ENCODE measurements around the gene TAF5.
"Not testable (repeated sequence)": the region's sequence is repeated elsewhere in the genome, so short reads cannot be mapped to it uniquely, and the experiment has no call there.

Gene TAF5

DNA sequence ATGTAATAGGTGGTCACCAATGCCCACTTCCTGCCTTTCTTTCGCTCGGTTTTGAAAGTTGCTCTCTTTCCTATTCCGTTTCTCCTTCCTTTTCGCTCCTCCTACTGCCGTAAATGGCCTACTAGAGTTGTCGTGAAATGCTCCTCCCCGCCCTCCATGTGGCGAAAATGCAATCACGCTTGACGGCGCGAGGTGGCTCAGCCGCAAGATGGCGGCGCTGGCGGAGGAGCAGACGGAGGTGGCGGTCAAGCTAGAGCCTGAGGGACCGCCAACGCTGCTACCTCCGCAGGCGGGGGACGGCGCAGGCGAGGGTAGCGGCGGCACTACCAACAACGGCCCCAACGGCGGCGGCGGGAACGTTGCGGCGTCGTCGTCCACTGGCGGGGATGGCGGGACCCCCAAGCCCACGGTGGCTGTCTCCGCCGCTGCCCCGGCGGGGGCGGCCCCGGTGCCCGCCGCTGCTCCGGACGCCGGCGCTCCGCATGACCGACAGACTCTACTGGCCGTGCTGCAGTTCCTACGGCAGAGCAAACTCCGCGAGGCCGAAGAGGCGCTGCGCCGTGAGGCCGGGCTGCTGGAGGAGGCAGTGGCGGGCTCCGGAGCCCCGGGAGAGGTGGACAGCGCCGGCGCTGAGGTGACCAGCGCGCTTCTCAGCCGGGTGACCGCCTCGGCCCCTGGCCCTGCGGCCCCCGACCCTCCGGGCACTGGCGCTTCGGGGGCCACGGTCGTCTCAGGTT, at the start of gene TAF5:
Gene TAF5, plus strand, starts transcription at position 195 of the 737 bp plus-strand sequence. Its CDS starts 14 bp downstream, at position 209.
- DNase-seq: peak; percentile 82

- DNase-seq: no peak
Observed at GRCh38 chr10:103327906-103328305, 39.9 kb upstream of the TAF5 start.

GRCh38 chr10:103333934-103334520, 33.7 kb upstream of the TAF5 start:
- no peak for DNase-seq

DNA sequence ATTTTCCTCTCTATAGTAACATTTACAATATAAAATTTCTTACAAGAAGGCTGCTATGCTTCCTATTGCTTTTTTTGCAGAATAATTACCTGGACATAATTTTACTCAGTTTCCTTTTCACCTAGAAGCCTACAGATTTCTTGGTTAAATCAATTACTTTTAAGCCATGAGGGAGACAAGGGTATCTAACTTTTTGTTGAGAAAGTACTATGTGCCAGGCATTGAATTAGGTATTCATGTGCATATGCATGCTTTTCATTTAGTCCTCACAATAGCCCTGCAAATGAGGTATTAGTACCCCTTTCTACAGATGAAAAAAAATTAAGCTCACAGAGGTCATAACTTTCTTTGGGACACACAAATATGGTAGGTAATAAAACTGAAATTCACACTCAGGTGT, 33.2 kb upstream of the TAF5 start:
- DNase-seq: no peak

DNA sequence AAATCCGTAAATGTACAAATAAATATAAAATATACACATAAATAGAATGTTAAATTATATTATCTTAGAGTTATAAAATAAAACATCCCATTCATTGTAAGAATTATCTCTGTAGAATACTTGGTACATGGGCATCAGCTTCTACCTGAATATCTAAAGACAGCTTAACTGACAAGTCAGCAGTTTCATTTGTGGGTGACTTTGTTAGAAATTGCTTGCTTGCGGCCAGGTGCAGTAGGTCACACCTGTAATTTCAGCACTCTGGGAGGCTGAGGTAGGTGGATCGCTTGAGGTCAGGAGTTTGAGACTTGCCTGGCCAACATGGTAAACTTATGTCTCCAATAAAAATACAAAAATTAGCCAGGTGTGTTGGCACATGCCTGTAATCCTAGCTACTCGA, 31.4 kb upstream of the TAF5 start:
- DNase-seq: no peak

- DNase-seq: no peak
Observed at GRCh38 chr10:103350175-103350516, 17.6 kb upstream of the TAF5 start.

DNA sequence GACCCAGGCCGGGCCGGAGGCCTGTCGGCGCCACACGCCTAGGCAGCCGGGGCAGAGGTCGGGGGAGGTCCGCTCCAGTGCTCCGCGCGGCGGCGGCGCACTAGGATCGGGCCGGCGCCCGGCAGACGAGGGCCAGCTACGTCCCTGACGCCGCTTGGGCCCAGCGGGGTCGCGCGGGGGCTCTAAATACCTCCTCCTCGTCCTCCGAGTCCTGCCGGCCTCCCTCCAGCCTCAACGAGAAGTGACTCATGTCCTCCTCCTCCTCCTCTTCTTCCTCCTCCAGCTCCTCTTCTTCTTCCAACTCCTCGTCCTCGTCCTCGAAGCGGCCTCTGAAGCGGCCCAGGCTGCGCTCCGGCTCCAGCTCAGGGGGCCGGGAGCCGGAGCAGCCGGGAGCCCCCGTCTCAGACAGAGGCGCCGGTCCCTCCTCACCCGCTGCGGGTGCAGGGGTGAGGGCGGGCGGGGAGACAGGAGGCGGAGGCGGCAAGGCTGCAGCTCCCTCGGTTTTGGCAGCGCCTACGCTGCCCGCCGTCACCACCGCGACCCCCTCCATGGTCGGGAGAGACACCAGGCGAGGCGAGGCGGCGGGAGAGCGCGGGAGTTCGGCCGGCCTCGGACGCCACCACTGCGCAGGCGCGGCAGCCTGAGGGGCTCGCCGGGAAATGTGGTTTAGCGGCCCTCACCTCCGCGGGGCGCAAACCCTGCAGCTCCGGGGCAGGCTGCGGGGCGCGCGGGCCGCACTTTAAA, 17.1 kb upstream of the TAF5 start, which contains the start of gene PCGF6:
Gene PCGF6, minus strand, starts transcription at position 624 of the 744 bp plus-strand sequence. Its CDS starts 74 bp downstream, at position 550.
- DNase-seq: peak; percentile 72

DNA sequence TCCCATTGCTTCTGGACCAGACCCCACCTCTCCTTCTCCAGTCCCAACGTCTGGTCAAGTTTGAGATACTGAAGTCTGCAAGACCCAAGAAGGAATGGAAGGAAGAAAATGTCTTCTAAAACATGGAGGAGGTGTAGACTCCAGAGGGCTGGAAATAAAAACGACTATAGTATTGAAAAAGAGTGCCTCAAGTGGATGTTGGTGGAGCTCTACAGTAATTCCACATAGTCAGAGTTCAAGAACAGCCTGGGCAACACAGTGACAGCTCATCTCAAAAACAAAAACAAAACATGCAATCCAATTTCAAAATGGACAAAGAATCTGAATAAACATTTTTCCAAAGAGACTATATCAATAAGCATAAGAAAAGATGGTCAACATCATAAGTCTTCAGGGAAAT, 14.5 kb upstream of the TAF5 start:
- DNase-seq: no peak

GRCh38 chr10:103354567-103354966, 13.2 kb upstream of the TAF5 start:
- DNase-seq: not testable (repeated sequence)

DNA sequence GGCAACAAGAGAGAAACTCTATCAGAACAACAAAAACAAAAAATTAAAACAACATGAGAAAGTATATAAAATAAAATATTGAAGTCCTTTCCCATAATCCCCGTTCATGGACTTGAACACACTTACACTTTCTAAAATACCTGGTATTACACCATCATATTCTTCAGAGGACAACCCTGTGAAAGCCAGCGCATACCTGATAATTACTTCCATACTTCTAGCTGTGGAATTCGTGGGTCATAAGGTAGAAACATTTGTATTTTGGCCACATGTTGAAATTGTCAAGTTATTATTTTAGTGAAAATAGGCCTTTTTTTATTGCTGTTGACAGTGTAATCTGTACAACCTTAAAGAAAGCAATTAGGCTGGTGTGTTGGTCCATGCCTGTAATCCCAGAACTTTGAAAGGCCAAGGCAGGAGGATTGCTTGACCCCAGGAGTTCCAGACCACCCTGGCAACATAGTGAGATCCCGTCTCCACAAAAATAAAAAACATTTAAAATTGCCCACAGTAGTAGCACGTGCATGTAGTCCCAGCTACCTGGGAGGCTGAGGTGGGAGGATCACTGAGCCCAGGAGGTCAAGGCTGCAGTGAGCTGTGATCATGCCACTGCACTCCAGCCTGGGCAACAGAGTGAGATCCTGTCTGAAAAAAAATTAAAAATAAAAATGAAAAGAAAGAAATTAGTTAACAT, 11.7 kb upstream of the TAF5 start:
- no peak for DNase-seq

GRCh38 chr10:103359493-103359892, 8.3 kb upstream of the TAF5 start:
- not testable (repeated sequence) for DNase-seq

DNA sequence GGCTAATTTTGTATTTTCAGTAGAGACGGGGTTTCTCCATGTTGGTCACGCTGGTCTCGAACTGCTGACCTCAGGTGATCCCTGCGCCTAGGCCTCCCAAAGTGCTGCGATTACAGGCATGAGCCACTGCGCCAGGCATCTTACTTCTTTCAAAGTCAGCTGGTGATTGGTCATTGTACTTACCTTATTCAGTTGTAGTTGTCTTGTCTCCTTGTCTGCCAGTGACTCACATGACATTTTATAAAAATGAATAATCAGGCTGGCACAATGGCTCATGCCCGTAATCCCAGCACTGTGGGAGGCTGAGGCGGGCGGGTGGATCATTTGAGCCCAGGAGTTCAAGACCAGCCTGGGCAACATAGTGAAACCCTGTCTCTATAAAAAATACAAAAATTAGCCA, 7.0 kb upstream of the TAF5 start:
- DNase-seq: not testable (repeated sequence)

DNA sequence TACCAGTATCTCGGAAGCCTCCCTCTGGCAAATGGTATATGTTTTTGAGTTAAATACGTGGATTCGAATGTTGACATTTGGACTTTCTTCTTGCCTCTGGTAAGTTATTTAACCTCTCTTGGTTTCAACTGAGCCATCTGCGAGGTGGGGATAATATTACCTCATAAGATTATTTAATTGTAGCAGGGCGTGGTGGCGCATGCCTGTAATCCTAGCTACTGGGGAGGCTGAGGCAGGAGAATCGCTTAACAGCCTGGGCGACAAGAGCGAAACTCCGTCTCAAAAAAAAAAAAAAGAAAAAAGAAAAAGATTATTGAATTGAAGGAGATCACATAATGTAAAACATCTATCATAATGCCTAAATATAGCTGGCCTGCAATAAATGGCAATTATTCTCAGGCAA, 396 bp upstream of the TAF5 start:
- no peak for DNase-seq

DNA sequence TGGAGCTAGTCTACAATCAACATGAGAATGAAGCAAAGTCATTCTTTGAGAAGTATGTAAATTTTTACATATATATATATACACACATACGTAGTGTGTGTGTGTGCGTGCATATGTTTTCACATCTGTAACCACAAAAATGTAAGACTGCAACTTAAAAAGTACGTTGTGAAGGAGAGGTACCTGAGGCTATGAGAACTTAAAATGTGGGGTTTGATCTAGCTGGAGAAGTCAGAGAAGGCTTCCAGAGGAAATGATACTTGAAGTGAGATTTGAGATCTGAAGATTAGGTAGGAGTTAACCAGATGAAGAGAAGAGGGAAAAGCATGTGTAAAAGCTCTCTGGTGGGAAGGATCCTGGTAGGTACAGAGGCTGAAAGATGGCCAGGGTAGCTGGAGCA, 5.8 kb downstream of the TAF5 start:
- no peak for DNase-seq

DNA sequence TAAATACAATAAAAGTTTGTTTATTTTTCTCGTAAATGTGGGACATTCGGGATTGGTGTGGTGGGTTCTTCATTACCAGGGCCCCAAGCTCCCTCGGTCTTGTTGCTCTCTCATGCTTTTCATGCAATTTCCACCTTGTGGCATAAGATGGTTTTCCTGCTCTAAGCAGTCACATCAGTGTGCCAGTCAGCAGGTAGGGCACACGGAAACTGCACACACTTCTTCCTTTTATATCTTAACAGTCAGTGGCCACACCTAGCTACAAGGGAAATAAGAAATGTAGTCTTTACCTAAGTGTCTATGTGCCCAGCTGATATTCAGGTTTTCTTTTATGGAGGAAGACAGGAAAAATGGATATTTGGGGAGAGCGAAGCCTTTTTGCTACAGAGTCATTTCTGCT, 6.5 kb downstream of the TAF5 start:
- no peak for DNase-seq

- no peak for DNase-seq
Observed at GRCh38 chr10:103382769-103383168, 15.0 kb downstream of the TAF5 start.

DNA sequence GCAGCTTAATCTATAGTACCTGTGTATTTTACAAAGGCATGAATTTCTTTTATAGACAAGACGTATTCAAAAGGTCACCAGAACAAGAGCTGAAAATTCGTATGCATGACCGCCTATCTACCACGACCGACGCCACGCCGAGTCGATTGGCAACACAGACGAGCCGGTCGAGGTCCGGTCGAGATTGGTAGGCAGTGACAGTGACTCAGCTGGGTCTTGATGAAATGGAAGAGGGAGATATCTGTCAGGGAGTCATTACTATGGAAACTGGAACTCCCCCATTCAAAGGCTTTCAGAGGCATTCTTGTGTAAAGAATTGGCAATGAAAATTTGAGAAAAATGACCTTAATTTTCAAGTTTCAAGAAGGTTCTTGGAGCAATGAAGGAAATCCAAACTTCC, 26.4 kb downstream of the TAF5 start:
- DNase-seq: no peak

DNA sequence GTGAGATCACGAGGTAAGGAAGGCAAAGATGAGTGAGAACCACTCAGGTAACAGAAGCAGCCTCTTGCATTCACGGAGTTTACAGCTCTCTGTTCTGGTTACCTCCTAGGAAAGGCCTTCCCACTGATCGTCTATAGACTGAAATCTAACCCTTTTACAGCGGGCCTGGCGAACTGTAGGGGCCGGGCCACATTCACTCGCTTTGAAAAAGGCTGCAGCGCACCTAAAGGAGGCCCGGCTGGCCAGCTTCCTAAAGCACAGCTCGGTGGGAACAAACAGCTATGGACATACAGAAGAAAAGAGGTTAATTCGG, 27.9 kb downstream of the TAF5 start:
- DNase-seq: no peak

DNA sequence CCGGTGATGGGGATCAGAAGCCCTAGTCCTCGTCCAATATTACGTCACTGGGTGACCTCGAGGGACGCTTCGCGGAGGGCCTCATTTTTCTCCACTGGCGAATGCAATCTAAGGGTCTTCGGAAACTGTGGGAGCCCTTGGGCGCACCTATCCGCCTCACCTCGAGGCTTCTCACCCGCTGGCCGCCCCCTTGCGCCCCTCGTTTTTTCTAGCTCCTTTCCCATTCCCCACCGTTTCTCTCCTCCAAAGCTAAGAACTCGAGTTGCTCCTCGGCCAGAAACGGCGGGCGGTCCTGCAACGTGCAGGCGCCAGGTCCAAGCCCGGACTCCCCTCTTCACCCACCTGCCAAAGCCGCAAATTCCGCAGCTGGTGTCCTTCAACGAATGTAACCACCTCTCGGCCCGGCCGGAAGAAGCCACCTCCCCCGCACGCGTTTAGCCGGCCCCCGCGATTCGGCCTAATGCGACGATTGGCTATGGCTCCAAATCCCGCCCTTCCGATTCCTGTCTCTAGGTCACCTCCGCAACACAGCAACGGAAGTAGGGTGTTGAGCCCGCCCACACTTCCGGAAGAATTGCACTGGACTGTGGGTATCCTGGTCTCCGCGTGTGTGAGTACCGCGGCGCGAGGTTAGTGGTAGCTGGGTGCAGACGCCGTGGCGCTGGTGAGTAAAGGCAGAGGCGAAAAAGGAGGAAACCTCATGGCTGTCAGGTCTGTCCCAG, 28.5 kb downstream of the TAF5 start, which contains the start of the genes ATP5MK and PDCD11:
Gene ATP5MK, minus strand, starts transcription at position 409 of the 722 bp plus-strand sequence. CDS start 4,018 bp downstream, outside the sequence.
Gene PDCD11, plus strand, starts transcription at position 560 of the 722 bp plus-strand sequence. CDS start 1,801 bp downstream, outside the sequence.
- DNase-seq: peak; percentile 93

DNA sequence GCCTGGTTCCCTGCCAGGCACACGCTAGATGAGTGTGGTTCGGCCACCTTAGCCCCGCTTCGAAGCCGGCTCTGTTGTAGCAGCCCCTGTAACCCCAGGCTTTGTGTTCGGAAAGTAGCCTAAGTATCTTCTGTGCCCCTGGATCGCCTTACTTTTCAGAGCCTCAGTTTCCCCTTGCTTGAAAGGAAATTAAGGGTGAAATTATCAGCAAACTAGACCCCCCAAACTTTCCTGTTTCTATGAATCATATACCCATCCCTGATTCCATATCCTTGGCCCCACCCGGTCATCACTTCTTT, 29.0 kb downstream of the TAF5 start:
- no peak for DNase-seq

GRCh38 chr10:103397191-103397825, 29.5 kb downstream of the TAF5 start:
- no peak for DNase-seq

GRCh38 chr10:103413564-103413963, 45.8 kb downstream of the TAF5 start:
- no peak for DNase-seq

Measured in NK-92 treated with Interleukin-12 subunit alpha and Interleukin-12 subunit beta, amount 100 ng/mL, for 24 hours (cell line).